SK-N-SH (cell line): ENCODE data around the gene WHRN.

ENCODE experiments used
- EP300 ChIP-seq, 2 experiments: IDR thresholded peaks; 2 replicates each; pipeline versions ENCODE4 v1.4.0 to v1.6.1; 2012; ENCODE audit warnings: borderline replicate concordance in 1 of 2, low read depth in 1 of 2, low read length in 1 of 2
- POLR2AphosphoS5 ChIP-seq: IDR thresholded peaks from 2 replicates; pipeline ENCODE4 v1.6.1; 2012; ENCODE audit warnings: low read depth, low read length
- REST ChIP-seq: IDR thresholded peaks from 2 replicates; pipeline ENCODE4 v1.6.1; 2012; ENCODE audit warnings: mild to moderate bottlenecking, low read depth, low read length, moderate library complexity
- TCF12 ChIP-seq: IDR thresholded peaks from 2 replicates; pipeline ENCODE4 v1.4.0; 2012
- TF ChIP-seq, protein P1 (sequence below): fragments of 200-600 bp; sonication (generic); IDR thresholded peaks from 2 replicates; pipeline ENCODE4 v1.6.1; 2017; ENCODE audit warnings: antibody characterized with exemption, mild to moderate bottlenecking, moderate library complexity

DNA sequence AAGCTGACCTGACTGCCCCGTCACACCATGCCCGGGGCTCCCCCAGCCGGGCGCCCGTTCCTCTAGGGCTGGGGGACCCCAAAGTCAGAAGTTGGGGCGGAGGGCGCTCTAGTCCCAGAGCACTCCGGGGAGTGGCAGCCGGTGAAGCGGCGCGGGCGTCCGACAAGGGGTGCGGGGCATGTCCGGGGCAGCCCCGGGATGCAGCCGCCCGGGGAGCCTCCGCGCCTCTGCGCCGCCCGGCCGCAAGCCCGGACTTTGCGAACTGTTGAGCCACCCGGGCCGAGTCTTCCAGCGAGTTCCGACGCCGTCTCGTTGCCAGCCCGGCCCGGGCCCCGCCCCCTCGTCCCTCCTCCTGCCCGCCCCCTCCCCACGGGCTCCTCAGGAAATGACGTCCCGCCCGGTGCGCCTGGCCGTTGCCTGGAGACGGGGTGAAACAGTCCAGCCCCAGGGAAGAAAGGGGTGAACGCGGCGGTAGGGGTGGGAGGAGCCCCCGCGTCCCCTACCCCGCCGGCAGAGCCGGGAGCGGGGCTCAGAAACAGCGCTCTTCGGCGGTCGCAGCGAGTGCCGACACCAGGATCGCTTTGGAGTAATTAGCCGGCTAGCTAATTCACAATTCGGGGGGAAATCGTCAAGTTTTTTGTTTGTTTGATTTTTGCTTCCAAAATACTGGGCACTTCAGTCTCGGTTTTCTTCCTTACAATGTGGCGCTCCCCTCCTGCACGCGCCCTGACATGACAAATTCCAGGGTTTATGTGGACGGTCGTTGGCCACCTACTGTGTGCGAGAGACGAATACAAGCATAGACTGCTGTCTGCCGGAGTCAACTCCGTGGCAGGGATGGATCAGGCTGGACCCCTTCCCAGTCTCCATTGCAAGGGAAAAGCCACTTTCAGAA, at the start of gene WHRN:
- TF ChIP-seq TCF12 = no peak
- no peak for TF ChIP-seq REST
- TF ChIP-seq, protein P1, sequence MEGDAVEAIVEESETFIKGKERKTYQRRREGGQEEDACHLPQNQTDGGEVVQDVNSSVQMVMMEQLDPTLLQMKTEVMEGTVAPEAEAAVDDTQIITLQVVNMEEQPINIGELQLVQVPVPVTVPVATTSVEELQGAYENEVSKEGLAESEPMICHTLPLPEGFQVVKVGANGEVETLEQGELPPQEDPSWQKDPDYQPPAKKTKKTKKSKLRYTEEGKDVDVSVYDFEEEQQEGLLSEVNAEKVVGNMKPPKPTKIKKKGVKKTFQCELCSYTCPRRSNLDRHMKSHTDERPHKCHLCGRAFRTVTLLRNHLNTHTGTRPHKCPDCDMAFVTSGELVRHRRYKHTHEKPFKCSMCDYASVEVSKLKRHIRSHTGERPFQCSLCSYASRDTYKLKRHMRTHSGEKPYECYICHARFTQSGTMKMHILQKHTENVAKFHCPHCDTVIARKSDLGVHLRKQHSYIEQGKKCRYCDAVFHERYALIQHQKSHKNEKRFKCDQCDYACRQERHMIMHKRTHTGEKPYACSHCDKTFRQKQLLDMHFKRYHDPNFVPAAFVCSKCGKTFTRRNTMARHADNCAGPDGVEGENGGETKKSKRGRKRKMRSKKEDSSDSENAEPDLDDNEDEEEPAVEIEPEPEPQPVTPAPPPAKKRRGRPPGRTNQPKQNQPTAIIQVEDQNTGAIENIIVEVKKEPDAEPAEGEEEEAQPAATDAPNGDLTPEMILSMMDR = no peak
- TF ChIP-seq EP300 (IDR thresholded peaks at IDR 0.05; ENCODE audit: borderline replicate concordance in 1 of 2, low read depth in 1 of 2, low read length in 1 of 2) = no peak
- no peak for TF ChIP-seq POLR2AphosphoS5
